HG02571 (cell line): ENCODE results near the gene SARNP.
A peak's percentile ranks its signal among the peaks of the same experiment; 100 is the strongest.
"Not testable (repeated sequence)": the region's sequence is repeated elsewhere in the genome, so short reads cannot be mapped to it uniquely, and the experiment has no call there.

Experiments
- ATAC-seq: cut with Tn5 transposase; IDR thresholded peaks from one replicate; pipeline ENCODE4 v1.9.1; 2021; ENCODE audit warnings: mild to moderate bottlenecking, moderate library complexity; ENCODE audit not compliant: unreplicated experiment

Gene SARNP

GRCh38 chr12:55839345-55840140 lies 22.0 kb upstream of the SARNP start:
- no peak for ATAC-seq

GRCh38 chr12:55838361-55838760 lies 20.8 kb upstream of the SARNP start:
- ATAC-seq, result no peak

DNA sequence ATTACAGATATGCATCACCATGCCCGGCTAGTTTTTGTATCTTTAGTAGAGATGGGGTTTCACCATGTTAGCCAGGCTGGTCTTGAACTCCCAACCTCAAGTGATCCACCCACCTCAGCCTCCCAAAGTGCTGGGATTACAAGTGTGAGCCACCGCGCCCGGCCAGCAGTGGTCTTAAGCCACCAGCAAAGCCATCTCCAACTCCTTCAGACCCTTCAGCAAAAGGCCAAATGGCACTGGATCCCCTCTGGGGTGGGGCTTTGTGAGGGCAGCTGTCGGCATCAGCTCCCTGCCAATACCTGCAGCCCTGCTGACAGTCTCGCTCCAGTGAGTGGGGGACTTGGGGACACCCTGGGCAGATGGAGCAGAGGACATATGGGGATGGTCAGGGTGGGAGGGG lies 16.9 kb upstream of the SARNP start:
- not testable (repeated sequence) for ATAC-seq

- no peak for ATAC-seq
These were observed 15.5 kb upstream of the SARNP start for GRCh38 chr12:55833056-55833455.

DNA sequence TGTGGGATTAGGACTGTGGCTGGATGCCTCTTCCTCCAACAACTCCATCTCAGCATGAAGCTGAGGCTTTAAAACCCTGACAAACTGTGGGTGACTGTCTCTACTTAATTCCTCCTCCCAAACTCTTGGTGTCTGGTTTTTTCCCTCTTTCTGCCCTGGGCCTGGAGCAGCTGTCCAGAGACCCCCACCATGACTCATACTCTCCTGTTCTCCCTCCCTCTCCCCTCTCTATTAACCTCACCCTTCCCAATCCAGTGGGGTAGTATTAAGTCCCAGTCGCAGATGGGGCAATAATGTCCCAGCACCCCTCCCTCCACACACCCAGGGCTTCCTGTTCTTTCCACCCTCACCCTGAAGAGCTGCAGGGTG lies 13.9 kb upstream of the SARNP start:
- ATAC-seq, result no peak

DNA sequence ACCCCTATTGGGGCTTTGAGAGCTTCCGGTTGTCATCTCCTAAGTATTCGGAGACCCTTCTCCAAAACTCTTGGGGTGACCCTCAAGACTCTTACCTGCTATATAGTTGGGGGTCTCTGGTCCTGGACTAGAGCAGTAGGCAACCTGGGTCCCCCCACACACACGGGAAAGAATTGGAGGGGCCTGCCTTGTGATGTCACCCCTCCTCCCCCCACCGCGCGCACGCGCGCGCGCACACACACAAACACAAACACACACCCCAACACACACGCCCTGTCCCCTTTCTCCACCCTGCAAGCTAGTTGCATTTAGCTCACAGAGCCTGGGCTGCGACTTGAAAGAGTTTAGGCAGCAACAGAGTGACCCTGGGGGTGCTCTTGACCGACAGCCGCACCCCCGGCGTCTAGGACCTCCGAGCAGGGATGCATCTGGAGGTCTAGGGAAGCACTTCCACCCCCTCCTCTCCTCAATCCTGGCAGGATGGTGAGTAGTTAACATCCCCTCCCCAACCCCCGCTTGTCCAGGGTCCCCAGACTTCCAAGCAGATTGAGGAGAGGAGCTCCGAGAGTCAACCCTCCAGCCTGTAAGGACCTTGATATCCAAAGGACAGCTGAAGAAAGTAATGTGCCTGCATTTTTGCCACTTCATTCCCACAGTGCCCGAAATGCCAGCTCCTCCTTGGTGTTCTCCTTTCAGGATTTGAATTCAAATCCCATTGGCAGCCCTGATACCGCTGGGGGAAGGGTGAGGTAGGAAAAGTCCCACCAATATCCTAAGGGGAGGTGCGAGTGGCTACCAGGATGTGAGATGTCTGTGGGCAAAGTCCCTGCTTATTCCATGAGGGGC lies 13.3 kb upstream of the SARNP start:
- ATAC-seq, result no peak

DNA sequence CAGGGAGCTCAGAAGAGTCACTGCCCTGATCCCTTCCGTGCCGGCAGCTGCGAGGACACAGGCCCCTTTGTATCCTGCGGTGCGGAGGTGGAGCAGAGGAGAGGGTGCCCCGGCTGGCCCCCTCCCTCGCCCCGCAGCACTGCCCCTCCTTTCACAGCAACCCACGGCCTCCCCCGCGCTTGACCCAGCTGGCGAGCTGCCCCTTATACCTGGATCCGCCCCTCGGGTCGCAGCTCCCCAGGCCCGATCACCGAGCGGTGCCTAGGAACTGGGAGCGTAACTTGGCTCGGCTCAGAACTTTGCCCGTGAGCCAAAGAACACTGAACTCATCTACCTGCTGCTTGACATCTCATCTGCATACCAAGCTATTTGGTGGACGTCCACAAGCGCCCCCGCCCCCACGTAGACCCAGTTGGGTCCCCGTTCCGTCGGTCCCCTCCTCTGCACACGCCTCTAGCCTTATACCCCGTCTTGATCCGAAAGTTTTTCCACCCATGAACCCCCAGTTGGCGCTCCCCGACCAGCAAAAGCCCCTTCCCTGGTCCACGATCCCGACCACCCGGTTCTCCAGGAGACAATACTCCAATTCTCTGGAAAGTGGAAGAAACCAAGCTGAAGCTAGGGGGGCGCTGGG lies 12.6 kb upstream of the SARNP start:
- peak; percentile 15 for ATAC-seq

- no peak for ATAC-seq
These were observed 10.8 kb upstream of the SARNP start for GRCh38 chr12:55828357-55828756.

DNA sequence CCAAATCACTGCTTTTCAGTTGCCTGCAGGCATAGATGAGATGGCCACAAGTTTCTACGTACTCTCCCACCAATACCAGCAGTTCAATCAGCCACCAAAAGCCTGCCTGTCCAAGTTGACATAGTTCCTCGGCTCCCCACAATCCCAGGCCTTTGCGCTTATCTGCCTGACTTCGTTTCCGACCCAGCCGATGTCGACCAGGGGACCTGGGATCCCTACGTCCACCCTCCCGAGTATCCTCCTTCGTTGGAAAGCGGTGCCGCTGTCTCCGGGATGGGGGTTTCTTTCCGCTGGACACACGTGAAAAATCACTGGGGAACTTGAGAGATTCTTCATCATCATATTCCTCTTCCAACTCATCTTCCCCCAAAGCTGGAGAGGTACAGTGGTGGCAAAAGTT lies 10.3 kb upstream of the SARNP start:
- ATAC-seq, result no peak

DNA sequence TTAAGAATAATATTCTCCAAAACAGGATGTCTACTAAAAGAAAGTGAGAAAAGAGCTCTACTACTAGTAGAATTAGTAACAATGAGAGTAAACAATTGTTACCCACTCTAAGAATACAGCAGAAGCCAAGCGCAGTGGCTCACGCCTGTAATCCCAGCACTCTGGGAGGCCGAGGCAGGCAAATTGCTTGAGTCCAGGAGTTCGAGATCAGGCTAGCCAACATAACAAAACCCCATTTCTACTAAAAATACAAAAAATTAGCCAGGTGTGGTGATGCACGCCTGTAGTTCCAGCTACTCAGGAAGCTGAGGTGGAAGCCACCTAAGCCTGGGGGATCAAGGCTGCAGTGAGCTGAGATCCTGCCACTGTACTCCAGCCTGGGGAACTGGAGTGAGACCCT lies 7.2 kb upstream of the SARNP start:
- ATAC-seq, result no peak

- ATAC-seq, result no peak
These were observed 5.9 kb upstream of the SARNP start for GRCh38 chr12:55823419-55823818.

DNA sequence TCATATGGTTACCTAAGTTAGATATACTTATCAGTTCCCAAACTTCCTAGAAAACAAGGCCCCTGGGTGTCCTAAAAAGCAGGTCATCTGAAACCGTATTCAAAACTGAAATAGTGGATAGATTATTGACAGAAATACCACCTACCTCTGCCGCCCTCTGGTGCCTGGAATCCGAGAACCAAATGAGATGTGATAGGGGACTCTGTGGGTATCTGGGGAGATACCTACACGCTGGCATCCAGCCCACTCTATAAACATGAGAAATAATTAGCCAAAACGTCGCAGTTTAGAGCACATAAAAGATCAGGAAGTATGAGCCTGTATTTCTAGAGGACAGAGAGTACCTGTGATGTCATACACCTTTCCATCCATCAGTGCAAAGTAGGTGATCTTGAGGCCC lies 4.7 kb upstream of the SARNP start:
- ATAC-seq, result no peak

- no peak for ATAC-seq
These were observed 3.2 kb upstream of the SARNP start for GRCh38 chr12:55820679-55821078.

DNA sequence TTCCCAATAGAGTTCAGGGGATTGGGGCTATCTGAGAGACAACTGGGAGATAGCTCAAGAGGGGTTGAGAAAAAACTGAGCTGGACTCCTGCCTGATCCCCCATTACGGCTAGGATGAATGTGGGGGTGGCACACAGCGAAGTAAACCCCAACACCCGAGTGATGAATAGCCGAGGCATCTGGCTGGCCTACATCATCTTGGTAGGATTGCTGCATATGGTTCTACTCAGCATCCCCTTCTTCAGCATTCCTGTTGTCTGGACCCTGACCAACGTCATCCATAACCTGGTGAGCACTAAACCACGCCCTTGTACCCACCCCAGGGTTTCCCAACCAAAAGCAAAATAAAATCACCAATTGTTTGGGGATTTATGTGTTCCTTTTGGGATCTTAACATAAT lies 1.4 kb upstream of the SARNP start:
- ATAC-seq, result no peak

GRCh38 chr12:55818140-55818728 lies 710 bp upstream of the SARNP start:
- peak; percentile 19 for ATAC-seq

- ATAC-seq, result no peak
These were observed 611 bp downstream of the SARNP start for GRCh38 chr12:55816881-55817344.

GRCh38 chr12:55815473-55815872 lies 2.1 kb downstream of the SARNP start:
- no peak for ATAC-seq

GRCh38 chr12:55814257-55814656 lies 3.3 kb downstream of the SARNP start:
- no peak for ATAC-seq

GRCh38 chr12:55812088-55812487 lies 5.4 kb downstream of the SARNP start:
- ATAC-seq, result no peak

GRCh38 chr12:55809274-55809673 lies 8.2 kb downstream of the SARNP start:
- no peak for ATAC-seq

GRCh38 chr12:55806982-55807381 lies 10.5 kb downstream of the SARNP start:
- no peak for ATAC-seq
